ENCODE results near the gene CLCN4.

DNA sequence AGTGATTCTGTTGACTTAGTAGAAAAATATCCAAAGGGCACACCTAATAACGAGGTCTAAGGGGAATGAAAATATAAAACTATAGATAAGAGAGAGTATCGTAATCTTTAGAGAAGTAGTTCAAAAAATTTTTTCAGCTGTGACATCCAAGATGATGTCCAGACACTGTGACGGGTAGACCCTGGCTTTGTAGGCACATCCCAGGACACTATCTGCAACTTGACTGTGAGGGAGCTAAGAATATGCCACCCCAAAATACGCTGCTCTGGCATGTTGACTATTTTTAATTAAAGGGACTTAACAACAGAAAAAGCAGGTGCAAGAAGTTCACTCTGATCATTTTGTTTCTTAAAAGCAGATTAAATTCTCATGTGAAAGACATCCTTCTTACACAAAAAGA lies 89.5 kb downstream of the CLCN4 start:
- TF ChIP-seq CTCF (IDR thresholded peaks at IDR 0.05) = no peak
- TF ChIP-seq POLR2AphosphoS5 (IDR thresholded peaks at IDR 0.05) = no peak

Data from breast epithelium (tissue), 3 donors.